ENCODE results near the gene KRTAP5-5.
"Not testable (repeated sequence)": the region's sequence is repeated elsewhere in the genome, so short reads cannot be mapped to it uniquely, and the experiment has no call there.

The KRTAP5-5 gene

GRCh38 chr11:1661454-1662269, 32.1 kb downstream of the KRTAP5-5 start:
- H3K27me3 ChIP-seq (ENCODE audit: insufficient read depth, low read length); H3K4me3 ChIP-seq (ENCODE audit: low read length); H3K4me1 ChIP-seq (ENCODE audit: insufficient read depth, low read length); H3K9ac ChIP-seq (ENCODE audit: low read depth, low read length); H3K27ac ChIP-seq (ENCODE audit: low read depth, low read length); H3K9me3 ChIP-seq (ENCODE audit: insufficient read depth, low read depth, low read length); H3K36me3 ChIP-seq (ENCODE audit: insufficient read depth, low read length): not testable (repeated sequence)
- 94% methylated on average over 13 of the region's 25 CpGs for WGBS

GRCh38 chr11:1662699-1663283, 33.2 kb downstream of the KRTAP5-5 start:
- not testable (repeated sequence) for H3K9me3 ChIP-seq (ENCODE audit: insufficient read depth, low read depth, low read length); H3K27ac ChIP-seq (ENCODE audit: low read depth, low read length); H3K4me1 ChIP-seq (ENCODE audit: insufficient read depth, low read length); H3K4me3 ChIP-seq (ENCODE audit: low read length); H3K9ac ChIP-seq (ENCODE audit: low read depth, low read length); H3K36me3 ChIP-seq (ENCODE audit: insufficient read depth, low read length); H3K27me3 ChIP-seq (ENCODE audit: insufficient read depth, low read length)
- 79% methylated on average over 15 of the region's 18 CpGs for WGBS

GRCh38 chr11:1665313-1665712, 35.7 kb downstream of the KRTAP5-5 start:
- Histone ChIP-seq H3K9ac (ENCODE audit: low read depth, low read length) (no peak overlapping the region), H3K36me3 (ENCODE audit: insufficient read depth, low read length) (no peaks in the 10 kb centered on the region), H3K27me3 (ENCODE audit: insufficient read depth, low read length) (no peaks in the 10 kb centered on the region), H3K9me3 (ENCODE audit: insufficient read depth, low read depth, low read length) (no peaks in the 10 kb centered on the region), H3K4me1 (ENCODE audit: insufficient read depth, low read length) (no peaks in the 10 kb centered on the region), H3K27ac (ENCODE audit: low read depth, low read length) (no peak overlapping the region), H3K4me3 (ENCODE audit: low read length) (no peak overlapping the region)
- 87% methylated on average over 6 of the region's 8 CpGs for WGBS

- H3K27ac ChIP-seq (ENCODE audit: low read depth, low read length) = no peak overlapping the region
- WGBS = 94% methylated on average over 24 of the region's 24 CpGs
- no peaks in the 10 kb centered on the region for H3K36me3 ChIP-seq (ENCODE audit: insufficient read depth, low read length)
- H3K4me1 ChIP-seq (ENCODE audit: insufficient read depth, low read length) = no peaks in the 10 kb centered on the region
- H3K4me3 ChIP-seq (ENCODE audit: low read length) = no peak overlapping the region
- H3K9ac ChIP-seq (ENCODE audit: low read depth, low read length) = no peak overlapping the region
- no peaks in the 10 kb centered on the region for H3K9me3 ChIP-seq (ENCODE audit: insufficient read depth, low read depth, low read length)
- H3K27me3 ChIP-seq (ENCODE audit: insufficient read depth, low read length) = no peaks in the 10 kb centered on the region
Measured at GRCh38 chr11:1667121-1667850, 37.7 kb downstream of the KRTAP5-5 start.

- Histone ChIP-seq H3K9ac (ENCODE audit: low read depth, low read length) (no peak overlapping the region), H3K9me3 (ENCODE audit: insufficient read depth, low read depth, low read length) (no peaks in the 10 kb centered on the region), H3K27me3 (ENCODE audit: insufficient read depth, low read length) (peaks cover 3% of the 10 kb centered on the region; the same call in 1 of the 2 replicates), H3K36me3 (ENCODE audit: insufficient read depth, low read length) (no peaks in the 10 kb centered on the region), H3K27ac (ENCODE audit: low read depth, low read length) (no peak overlapping the region), H3K4me3 (ENCODE audit: low read length) (no peak overlapping the region), H3K4me1 (ENCODE audit: insufficient read depth, low read length) (no peaks in the 10 kb centered on the region)
- WGBS = 64% methylated on average over 16 of the region's 16 CpGs
Measured at GRCh38 chr11:1667906-1668305, 38.3 kb downstream of the KRTAP5-5 start.

GRCh38 chr11:1668911-1669473, 39.4 kb downstream of the KRTAP5-5 start:
- no peak overlapping the region for H3K4me3 ChIP-seq (ENCODE audit: low read length)
- no peaks in the 10 kb centered on the region for H3K9me3 ChIP-seq (ENCODE audit: insufficient read depth, low read depth, low read length)
- H3K36me3 ChIP-seq (ENCODE audit: insufficient read depth, low read length) = no peaks in the 10 kb centered on the region
- 90% methylated on average over 13 of the region's 13 CpGs for WGBS
- no peak overlapping the region for H3K27ac ChIP-seq (ENCODE audit: low read depth, low read length)
- no peaks in the 10 kb centered on the region for H3K4me1 ChIP-seq (ENCODE audit: insufficient read depth, low read length)
- peaks cover 3% of the 10 kb centered on the region; the same call in 1 of the 2 replicates for H3K27me3 ChIP-seq (ENCODE audit: insufficient read depth, low read length)
- no peak overlapping the region for H3K9ac ChIP-seq (ENCODE audit: low read depth, low read length)

GRCh38 chr11:1669546-1670218, 40.1 kb downstream of the KRTAP5-5 start:
- no peak overlapping the region for H3K4me3 ChIP-seq (ENCODE audit: low read length)
- no peaks in the 10 kb centered on the region for H3K36me3 ChIP-seq (ENCODE audit: insufficient read depth, low read length)
- no peaks in the 10 kb centered on the region for H3K9me3 ChIP-seq (ENCODE audit: insufficient read depth, low read depth, low read length)
- no peak overlapping the region for H3K9ac ChIP-seq (ENCODE audit: low read depth, low read length)
- WGBS = 92% methylated on average over 21 of the region's 21 CpGs
- no peaks in the 10 kb centered on the region for H3K4me1 ChIP-seq (ENCODE audit: insufficient read depth, low read length)
- no peak overlapping the region for H3K27ac ChIP-seq (ENCODE audit: low read depth, low read length)
- peaks cover 3% of the 10 kb centered on the region; the same call in 1 of the 2 replicates for H3K27me3 ChIP-seq (ENCODE audit: insufficient read depth, low read length)

- not testable (repeated sequence) for H3K9me3 ChIP-seq (ENCODE audit: insufficient read depth, low read depth, low read length); H3K27me3 ChIP-seq (ENCODE audit: insufficient read depth, low read length); H3K4me3 ChIP-seq (ENCODE audit: low read length); H3K27ac ChIP-seq (ENCODE audit: low read depth, low read length); H3K36me3 ChIP-seq (ENCODE audit: insufficient read depth, low read length); H3K4me1 ChIP-seq (ENCODE audit: insufficient read depth, low read length); H3K9ac ChIP-seq (ENCODE audit: low read depth, low read length)
- 96% methylated on average over 1 of the region's 1 CpG for WGBS
Measured at GRCh38 chr11:1670457-1670856, 40.9 kb downstream of the KRTAP5-5 start.

GRCh38 chr11:1670905-1671371, 41.4 kb downstream of the KRTAP5-5 start:
- no peaks in the 10 kb centered on the region for H3K4me1 ChIP-seq (ENCODE audit: insufficient read depth, low read length)
- WGBS = 93% methylated on average over 11 of the region's 11 CpGs
- peaks cover 3% of the 10 kb centered on the region; the same call in 1 of the 2 replicates for H3K27me3 ChIP-seq (ENCODE audit: insufficient read depth, low read length)
- no peaks in the 10 kb centered on the region for H3K9me3 ChIP-seq (ENCODE audit: insufficient read depth, low read depth, low read length)
- no peak overlapping the region for H3K4me3 ChIP-seq (ENCODE audit: low read length)
- H3K36me3 ChIP-seq (ENCODE audit: insufficient read depth, low read length) = no peaks in the 10 kb centered on the region
- H3K27ac ChIP-seq (ENCODE audit: low read depth, low read length) = no peak overlapping the region
- H3K9ac ChIP-seq (ENCODE audit: low read depth, low read length) = no peak overlapping the region

GRCh38 chr11:1671658-1672057, 42.1 kb downstream of the KRTAP5-5 start:
- Histone ChIP-seq H3K9me3 (ENCODE audit: insufficient read depth, low read depth, low read length) (no peaks in the 10 kb centered on the region), H3K27ac (ENCODE audit: low read depth, low read length) (no peak overlapping the region), H3K4me1 (ENCODE audit: insufficient read depth, low read length) (no peaks in the 10 kb centered on the region), H3K9ac (ENCODE audit: low read depth, low read length) (no peak overlapping the region), H3K4me3 (ENCODE audit: low read length) (no peak overlapping the region), H3K27me3 (ENCODE audit: insufficient read depth, low read length) (peaks cover 3% of the 10 kb centered on the region; the same call in 1 of the 2 replicates), H3K36me3 (ENCODE audit: insufficient read depth, low read length) (no peaks in the 10 kb centered on the region)
- WGBS = 92% methylated on average over 11 of the region's 11 CpGs

Measured in HUES64 (cell line).